HepG2 (cell line): ENCODE results near the gene IRAK3.
"Not testable (repeated sequence)": the region's sequence is repeated elsewhere in the genome, so short reads cannot be mapped to it uniquely, and the experiment has no call there.

ENCODE experiments used
- EZH2 ChIP-seq: conservative IDR thresholded peaks from 2 replicates; pipeline ENCODE4 v1.6.1; 2012; ENCODE audit warnings: mild to moderate bottlenecking, low read depth, low read length, moderate library complexity
- FOXM1 ChIP-seq: sonication (generic); formaldehyde crosslinking; IDR thresholded peaks from 2 replicates; pipeline ENCODE4 v1.5.0; 2020; ENCODE audit warnings: missing genetic modification reagents
- PHF5A ChIP-seq: IDR thresholded peaks from one replicate; pipeline ENCODE4 v1.6.1; 2018; ENCODE audit warnings: low read depth, missing genetic modification reagents; ENCODE audit not compliant: unreplicated experiment
- POLR2A ChIP-seq, 2 experiments: IDR thresholded peaks; 2 replicates each; pipeline ENCODE4 v1.6.1; 2011; ENCODE audit warnings: low read depth in 2 of 2, low read length in 2 of 2, mild to moderate bottlenecking in 1 of 2, moderate library complexity in 1 of 2; ENCODE audit not compliant: insufficient read depth in 1 of 2
- POLR2AphosphoS5 ChIP-seq: IDR thresholded peaks from 2 replicates; pipeline ENCODE4 v1.6.1; 2012; ENCODE audit warnings: low read depth, low read length
- RAD21 ChIP-seq: fragments of 450-650 bp; formaldehyde crosslinking; IDR thresholded peaks from 2 replicates; pipeline ENCODE4 v1.5.0; 2020; ENCODE audit warnings: mild to moderate bottlenecking
- SP1 ChIP-seq, 2 experiments: fragments of 450-650 bp in 1 of 2; sonication (generic) in 1 of 2; formaldehyde crosslinking in 1 of 2; IDR thresholded peaks; 2 replicates each; pipeline versions ENCODE4 v1.4.0 to v1.6.1; 2016 to 2020; ENCODE audit warnings: missing genetic modification reagents in 1 of 2
- YY1 ChIP-seq: IDR thresholded peaks from 2 replicates; pipeline ENCODE4 v1.6.1; 2011; ENCODE audit warnings: low read length, low read depth, moderate library complexity, mild to moderate bottlenecking; ENCODE audit not compliant: insufficient read depth, insufficient replicate concordance
- ZNF367 ChIP-seq: sonication (generic); formaldehyde crosslinking; IDR thresholded peaks from 2 replicates; pipeline ENCODE4 v1.4.0; 2020; ENCODE audit warnings: missing genetic modification reagents, borderline replicate concordance
- TF ChIP-seq, protein P1 (sequence below): sonication (generic); formaldehyde crosslinking; IDR thresholded peaks from 2 replicates; pipeline ENCODE4 v1.4.0; 2020; ENCODE audit warnings: missing genetic modification reagents
- TF ChIP-seq, protein P2 (sequence below): sonication (generic); formaldehyde crosslinking; IDR thresholded peaks from 2 replicates; pipeline ENCODE4 v1.5.1; 2020; ENCODE audit warnings: mild to moderate bottlenecking, missing genetic modification reagents
- TF ChIP-seq, protein P3 (sequence below): sonication (generic); formaldehyde crosslinking; IDR thresholded peaks from 2 replicates; pipeline ENCODE4 v1.5.0; 2020; ENCODE audit warnings: mild to moderate bottlenecking, missing genetic modification reagents, moderate library complexity
- TF ChIP-seq, protein P4 (sequence below): sonication (generic); formaldehyde crosslinking; IDR thresholded peaks from 2 replicates; pipeline ENCODE4 v1.4.0; 2020; ENCODE audit warnings: missing genetic modification reagents
- TF ChIP-seq, protein P5 (sequence below): sonication (generic); formaldehyde crosslinking; IDR thresholded peaks from 2 replicates; pipeline ENCODE4 v1.4.0; 2020; ENCODE audit warnings: missing genetic modification reagents, borderline replicate concordance

DNA sequence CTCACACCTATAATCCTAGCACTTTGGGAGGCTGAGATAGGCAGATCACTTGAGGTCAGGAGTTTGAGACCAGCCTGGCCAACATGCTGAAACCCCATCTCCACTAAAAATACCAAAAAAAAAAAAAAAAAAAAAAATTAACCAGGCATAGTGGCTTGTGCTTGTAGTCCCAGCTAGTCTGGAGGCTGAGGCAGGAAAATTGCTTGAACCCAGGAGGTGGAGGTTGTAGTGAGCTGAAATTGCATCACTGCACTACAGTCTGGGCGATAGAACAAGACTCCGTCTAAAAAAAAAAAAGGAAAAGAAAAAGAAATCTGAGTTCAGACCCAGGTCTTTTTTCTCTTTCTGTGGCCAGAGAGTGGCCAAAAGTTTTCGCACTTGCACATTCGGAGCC, 47.3 kb downstream of the IRAK3 start:
- not testable (repeated sequence) for TF ChIP-seq POLR2A (IDR thresholded peaks at IDR 0.05; ENCODE audit: insufficient read depth in 1 of 2, low read depth in 2 of 2, low read length in 2 of 2); PHF5A (CRISPR knock-in tag); FOXM1 (CRISPR knock-in tag); EZH2; ZNF367; SP1 (IDR thresholded peaks at IDR 0.05); SP1 (CRISPR knock-in tag; IDR thresholded peaks at IDR 0.05); YY1; RAD21 (CRISPR knock-in tag); POLR2AphosphoS5
- TF ChIP-seq, protein P1, sequence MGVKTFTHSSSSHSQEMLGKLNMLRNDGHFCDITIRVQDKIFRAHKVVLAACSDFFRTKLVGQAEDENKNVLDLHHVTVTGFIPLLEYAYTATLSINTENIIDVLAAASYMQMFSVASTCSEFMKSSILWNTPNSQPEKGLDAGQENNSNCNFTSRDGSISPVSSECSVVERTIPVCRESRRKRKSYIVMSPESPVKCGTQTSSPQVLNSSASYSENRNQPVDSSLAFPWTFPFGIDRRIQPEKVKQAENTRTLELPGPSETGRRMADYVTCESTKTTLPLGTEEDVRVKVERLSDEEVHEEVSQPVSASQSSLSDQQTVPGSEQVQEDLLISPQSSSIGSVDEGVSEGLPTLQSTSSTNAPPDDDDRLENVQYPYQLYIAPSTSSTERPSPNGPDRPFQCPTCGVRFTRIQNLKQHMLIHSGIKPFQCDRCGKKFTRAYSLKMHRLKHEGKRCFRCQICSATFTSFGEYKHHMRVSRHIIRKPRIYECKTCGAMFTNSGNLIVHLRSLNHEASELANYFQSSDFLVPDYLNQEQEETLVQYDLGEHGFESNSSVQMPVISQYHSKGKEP (CRISPR knock-in tag): not testable (repeated sequence)
- TF ChIP-seq, protein P2, sequence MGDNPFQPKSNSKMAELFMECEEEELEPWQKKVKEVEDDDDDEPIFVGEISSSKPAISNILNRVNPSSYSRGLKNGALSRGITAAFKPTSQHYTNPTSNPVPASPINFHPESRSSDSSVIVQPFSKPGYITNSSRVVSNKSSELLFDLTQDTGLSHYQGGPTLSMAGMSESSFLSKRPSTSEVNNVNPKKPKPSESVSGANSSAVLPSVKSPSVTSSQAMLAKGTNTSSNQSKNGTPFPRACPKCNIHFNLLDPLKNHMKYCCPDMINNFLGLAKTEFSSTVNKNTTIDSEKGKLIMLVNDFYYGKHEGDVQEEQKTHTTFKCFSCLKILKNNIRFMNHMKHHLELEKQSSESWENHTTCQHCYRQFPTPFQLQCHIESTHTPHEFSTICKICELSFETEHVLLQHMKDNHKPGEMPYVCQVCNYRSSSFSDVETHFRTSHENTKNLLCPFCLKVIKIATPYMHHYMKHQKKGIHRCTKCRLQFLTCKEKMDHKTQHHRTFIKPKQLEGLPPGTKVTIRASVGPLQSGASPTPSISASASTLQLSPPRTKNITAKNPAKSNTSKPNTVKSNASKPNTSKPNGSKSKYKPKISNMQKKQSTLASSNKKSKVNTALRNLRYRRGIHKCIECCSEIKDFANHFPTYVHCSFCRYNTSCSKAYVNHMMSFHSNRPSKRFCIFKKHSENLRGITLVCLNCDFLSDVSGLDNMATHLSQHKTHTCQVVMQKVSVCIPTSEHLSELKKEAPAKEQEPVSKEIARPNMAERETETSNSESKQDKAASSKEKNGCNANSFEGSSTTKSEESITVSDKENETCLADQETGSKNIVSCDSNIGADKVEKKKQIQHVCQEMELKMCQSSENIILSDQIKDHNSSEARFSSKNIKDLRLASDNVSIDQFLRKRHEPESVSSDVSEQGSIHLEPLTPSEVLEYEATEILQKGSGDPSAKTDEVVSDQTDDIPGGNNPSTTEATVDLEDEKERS (CRISPR knock-in tag): not testable (repeated sequence)
- TF ChIP-seq, protein P3, sequence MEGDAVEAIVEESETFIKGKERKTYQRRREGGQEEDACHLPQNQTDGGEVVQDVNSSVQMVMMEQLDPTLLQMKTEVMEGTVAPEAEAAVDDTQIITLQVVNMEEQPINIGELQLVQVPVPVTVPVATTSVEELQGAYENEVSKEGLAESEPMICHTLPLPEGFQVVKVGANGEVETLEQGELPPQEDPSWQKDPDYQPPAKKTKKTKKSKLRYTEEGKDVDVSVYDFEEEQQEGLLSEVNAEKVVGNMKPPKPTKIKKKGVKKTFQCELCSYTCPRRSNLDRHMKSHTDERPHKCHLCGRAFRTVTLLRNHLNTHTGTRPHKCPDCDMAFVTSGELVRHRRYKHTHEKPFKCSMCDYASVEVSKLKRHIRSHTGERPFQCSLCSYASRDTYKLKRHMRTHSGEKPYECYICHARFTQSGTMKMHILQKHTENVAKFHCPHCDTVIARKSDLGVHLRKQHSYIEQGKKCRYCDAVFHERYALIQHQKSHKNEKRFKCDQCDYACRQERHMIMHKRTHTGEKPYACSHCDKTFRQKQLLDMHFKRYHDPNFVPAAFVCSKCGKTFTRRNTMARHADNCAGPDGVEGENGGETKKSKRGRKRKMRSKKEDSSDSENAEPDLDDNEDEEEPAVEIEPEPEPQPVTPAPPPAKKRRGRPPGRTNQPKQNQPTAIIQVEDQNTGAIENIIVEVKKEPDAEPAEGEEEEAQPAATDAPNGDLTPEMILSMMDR (CRISPR knock-in tag): not testable (repeated sequence)
- TF ChIP-seq, protein P4, sequence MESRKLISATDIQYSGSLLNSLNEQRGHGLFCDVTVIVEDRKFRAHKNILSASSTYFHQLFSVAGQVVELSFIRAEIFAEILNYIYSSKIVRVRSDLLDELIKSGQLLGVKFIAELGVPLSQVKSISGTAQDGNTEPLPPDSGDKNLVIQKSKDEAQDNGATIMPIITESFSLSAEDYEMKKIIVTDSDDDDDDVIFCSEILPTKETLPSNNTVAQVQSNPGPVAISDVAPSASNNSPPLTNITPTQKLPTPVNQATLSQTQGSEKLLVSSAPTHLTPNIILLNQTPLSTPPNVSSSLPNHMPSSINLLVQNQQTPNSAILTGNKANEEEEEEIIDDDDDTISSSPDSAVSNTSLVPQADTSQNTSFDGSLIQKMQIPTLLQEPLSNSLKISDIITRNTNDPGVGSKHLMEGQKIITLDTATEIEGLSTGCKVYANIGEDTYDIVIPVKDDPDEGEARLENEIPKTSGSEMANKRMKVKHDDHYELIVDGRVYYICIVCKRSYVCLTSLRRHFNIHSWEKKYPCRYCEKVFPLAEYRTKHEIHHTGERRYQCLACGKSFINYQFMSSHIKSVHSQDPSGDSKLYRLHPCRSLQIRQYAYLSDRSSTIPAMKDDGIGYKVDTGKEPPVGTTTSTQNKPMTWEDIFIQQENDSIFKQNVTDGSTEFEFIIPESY (CRISPR knock-in tag): not testable (repeated sequence)
- TF ChIP-seq, protein P5, sequence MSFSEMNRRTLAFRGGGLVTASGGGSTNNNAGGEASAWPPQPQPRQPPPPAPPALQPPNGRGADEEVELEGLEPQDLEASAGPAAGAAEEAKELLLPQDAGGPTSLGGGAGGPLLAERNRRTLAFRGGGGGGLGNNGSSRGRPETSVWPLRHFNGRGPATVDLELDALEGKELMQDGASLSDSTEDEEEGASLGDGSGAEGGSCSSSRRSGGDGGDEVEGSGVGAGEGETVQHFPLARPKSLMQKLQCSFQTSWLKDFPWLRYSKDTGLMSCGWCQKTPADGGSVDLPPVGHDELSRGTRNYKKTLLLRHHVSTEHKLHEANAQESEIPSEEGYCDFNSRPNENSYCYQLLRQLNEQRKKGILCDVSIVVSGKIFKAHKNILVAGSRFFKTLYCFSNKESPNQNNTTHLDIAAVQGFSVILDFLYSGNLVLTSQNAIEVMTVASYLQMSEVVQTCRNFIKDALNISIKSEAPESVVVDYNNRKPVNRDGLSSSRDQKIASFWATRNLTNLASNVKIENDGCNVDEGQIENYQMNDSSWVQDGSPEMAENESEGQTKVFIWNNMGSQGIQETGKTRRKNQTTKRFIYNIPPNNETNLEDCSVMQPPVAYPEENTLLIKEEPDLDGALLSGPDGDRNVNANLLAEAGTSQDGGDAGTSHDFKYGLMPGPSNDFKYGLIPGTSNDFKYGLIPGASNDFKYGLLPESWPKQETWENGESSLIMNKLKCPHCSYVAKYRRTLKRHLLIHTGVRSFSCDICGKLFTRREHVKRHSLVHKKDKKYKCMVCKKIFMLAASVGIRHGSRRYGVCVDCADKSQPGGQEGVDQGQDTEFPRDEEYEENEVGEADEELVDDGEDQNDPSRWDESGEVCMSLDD (CRISPR knock-in tag): not testable (repeated sequence)
